Astrocyte (in vitro differentiated cells and primary cell): Measurements from ENCODE around the gene PPP6R2. TPM values are rescaled to one million over a fixed set of nuclear protein-coding genes. Genes with fewer than 3 reads are reported as not detected.

Experiments used
- DNase-seq: peaks from one replicate; pipeline ENCODE4 v3.0.0-alpha.2; 2010; ENCODE audit warnings: low read depth
- FAIRE-seq: peaks from 2 replicates; lab custom pipeline; 2011; peaks lifted over from hg19 to GRCh38; lab: Jason Lieb, UNC
- H2AFZ ChIP-seq: 2 replicates; pipeline ENCODE4 v1.6.0; 2012; ENCODE audit warnings: low read depth, low read length, inconsistent platforms
- H3K27ac ChIP-seq: 2 replicates; pipeline ENCODE4 v1.5.1; 2011; ENCODE audit warnings: low read depth, low read length, inconsistent platforms
- H3K27me3 ChIP-seq: 2 replicates; pipeline ENCODE4 v1.6.0; 2011; ENCODE audit warnings: low read length, inconsistent platforms; ENCODE audit not compliant: insufficient read depth
- H3K36me3 ChIP-seq: 2 replicates; pipeline ENCODE4 v1.5.1; 2011; ENCODE audit warnings: low read length, inconsistent platforms; ENCODE audit not compliant: insufficient read depth
- H3K4me1 ChIP-seq: 2 replicates; pipeline ENCODE4 v1.5.1; 2011; ENCODE audit warnings: low read length, inconsistent platforms; ENCODE audit not compliant: insufficient read depth
- H3K4me2 ChIP-seq: 2 replicates; pipeline ENCODE4 v1.6.0; 2012; ENCODE audit warnings: low read length, inconsistent platforms
- H3K4me3 ChIP-seq: 2 replicates; pipeline ENCODE4 v1.5.1; 2011; ENCODE audit warnings: low read depth, mild to moderate bottlenecking, low read length, inconsistent platforms; ENCODE audit not compliant: insufficient read depth
- H3K79me2 ChIP-seq: 2 replicates; pipeline ENCODE4 v1.6.0; 2012; ENCODE audit warnings: mild to moderate bottlenecking, low read length, inconsistent platforms; ENCODE audit not compliant: insufficient read depth
- H3K9ac ChIP-seq: 2 replicates; pipeline ENCODE4 v1.6.0; 2012; ENCODE audit warnings: mild to moderate bottlenecking, low read length, inconsistent platforms
- H3K9me3 ChIP-seq: 2 replicates; pipeline ENCODE4 v1.5.1; 2012; ENCODE audit warnings: low read depth, mild to moderate bottlenecking, low read length, inconsistent platforms; ENCODE audit not compliant: insufficient read depth
- H4K20me1 ChIP-seq: 2 replicates; pipeline ENCODE4 v1.6.0; 2012; ENCODE audit warnings: low read length, inconsistent platforms; ENCODE audit not compliant: insufficient read depth
- H3K27ac Mint-ChIP-seq: one replicate; pipeline ENCODE4 v1.8.0; 2021; ENCODE audit warnings: mild to moderate bottlenecking, mixed read lengths; ENCODE audit not compliant: unreplicated experiment
- H3K27me3 Mint-ChIP-seq: one replicate; pipeline ENCODE4 v1.8.0; 2021; ENCODE audit warnings: low read depth, mixed read lengths; ENCODE audit not compliant: unreplicated experiment
- H3K36me3 Mint-ChIP-seq: one replicate; pipeline ENCODE4 v1.8.0; 2021; ENCODE audit warnings: low read depth, mixed read lengths; ENCODE audit not compliant: unreplicated experiment
- H3K4me1 Mint-ChIP-seq: one replicate; pipeline ENCODE4 v1.8.0; 2021; ENCODE audit warnings: low read depth, mixed read lengths; ENCODE audit not compliant: unreplicated experiment
- H3K4me3 Mint-ChIP-seq: one replicate; pipeline ENCODE4 v1.8.0; 2021; ENCODE audit warnings: mild to moderate bottlenecking, moderate library complexity, mixed read lengths; ENCODE audit not compliant: unreplicated experiment
- H3K9me3 Mint-ChIP-seq: one replicate; pipeline ENCODE4 v1.8.0; 2021; ENCODE audit warnings: mild to moderate bottlenecking, mixed read lengths; ENCODE audit not compliant: unreplicated experiment
- EZH2 ChIP-seq: IDR thresholded peaks from 2 replicates; pipeline ENCODE4 v1.6.1; 2012; ENCODE audit warnings: mild to moderate bottlenecking, low read length, inconsistent platforms; ENCODE audit not compliant: insufficient read depth
- total RNA-seq: library from RNA; stranded (reverse); gene quantifications from 2 replicates; pipeline ENCODE4 v1.2.1, GENCODE V29; 2021
- TF ChIP-seq, protein P1 (sequence below): IDR thresholded peaks from 2 replicates; pipeline ENCODE4 v1.5.1; 2011; ENCODE audit warnings: low read depth, mild to moderate bottlenecking, inconsistent platforms, low read length, moderate library complexity; ENCODE audit not compliant: insufficient read depth

PPP6R2 gene
- total RNA-seq, 1 donor from 2014 or later = 48.3 TPM

DNA sequence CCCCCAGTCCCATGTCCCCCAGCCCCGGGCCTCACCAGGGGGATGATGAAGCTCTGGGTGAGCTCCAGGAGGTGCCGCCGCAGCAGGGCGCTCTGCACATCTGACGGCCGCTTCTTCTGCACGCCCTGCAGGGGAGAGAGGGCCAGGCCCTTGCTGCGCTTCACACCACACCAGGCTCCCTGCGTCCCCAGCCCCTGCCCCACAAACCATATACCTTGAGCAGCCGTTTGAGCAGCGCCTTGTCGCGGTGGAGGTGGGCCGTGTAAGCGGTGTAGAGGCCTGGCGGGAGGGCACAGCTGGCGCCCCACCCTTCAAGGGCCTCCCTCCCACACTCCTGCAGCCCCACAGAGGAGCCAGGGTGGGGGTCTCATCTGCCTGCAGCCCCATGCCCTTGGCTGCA, 29.5 kb upstream of the PPP6R2 start:
- peaks cover 8% of the 10 kb centered on the region for H3K4me1 Mint-ChIP-seq
- no peak for TF ChIP-seq EZH2
- TF ChIP-seq, protein P1, sequence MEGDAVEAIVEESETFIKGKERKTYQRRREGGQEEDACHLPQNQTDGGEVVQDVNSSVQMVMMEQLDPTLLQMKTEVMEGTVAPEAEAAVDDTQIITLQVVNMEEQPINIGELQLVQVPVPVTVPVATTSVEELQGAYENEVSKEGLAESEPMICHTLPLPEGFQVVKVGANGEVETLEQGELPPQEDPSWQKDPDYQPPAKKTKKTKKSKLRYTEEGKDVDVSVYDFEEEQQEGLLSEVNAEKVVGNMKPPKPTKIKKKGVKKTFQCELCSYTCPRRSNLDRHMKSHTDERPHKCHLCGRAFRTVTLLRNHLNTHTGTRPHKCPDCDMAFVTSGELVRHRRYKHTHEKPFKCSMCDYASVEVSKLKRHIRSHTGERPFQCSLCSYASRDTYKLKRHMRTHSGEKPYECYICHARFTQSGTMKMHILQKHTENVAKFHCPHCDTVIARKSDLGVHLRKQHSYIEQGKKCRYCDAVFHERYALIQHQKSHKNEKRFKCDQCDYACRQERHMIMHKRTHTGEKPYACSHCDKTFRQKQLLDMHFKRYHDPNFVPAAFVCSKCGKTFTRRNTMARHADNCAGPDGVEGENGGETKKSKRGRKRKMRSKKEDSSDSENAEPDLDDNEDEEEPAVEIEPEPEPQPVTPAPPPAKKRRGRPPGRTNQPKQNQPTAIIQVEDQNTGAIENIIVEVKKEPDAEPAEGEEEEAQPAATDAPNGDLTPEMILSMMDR = no peak
- no peak overlapping the region for H3K27ac Mint-ChIP-seq
- no peaks in the 10 kb centered on the region for H3K36me3 ChIP-seq
- no peak overlapping the region for H2AFZ ChIP-seq
- no peak overlapping the region for H3K9ac ChIP-seq
- H3K9me3 Mint-ChIP-seq = peaks cover 2% of the 10 kb centered on the region
- no peak for DNase-seq
- no peak overlapping the region for H3K27ac ChIP-seq
- no peak for FAIRE-seq
- H3K9me3 ChIP-seq = no peaks in the 10 kb centered on the region
- no peaks in the 10 kb centered on the region for H4K20me1 ChIP-seq
- peaks cover 7% of the 10 kb centered on the region for H3K4me1 ChIP-seq
- H3K27me3 Mint-ChIP-seq = peaks cover 10% of the 10 kb centered on the region
- H3K4me2 ChIP-seq = no peak overlapping the region
- H3K79me2 ChIP-seq = no peaks in the 10 kb centered on the region
- H3K27me3 ChIP-seq = no peaks in the 10 kb centered on the region
- peaks cover 2% of the 10 kb centered on the region for H3K36me3 Mint-ChIP-seq
- H3K4me3 Mint-ChIP-seq = no peak overlapping the region
- no peak overlapping the region for H3K4me3 ChIP-seq

DNA sequence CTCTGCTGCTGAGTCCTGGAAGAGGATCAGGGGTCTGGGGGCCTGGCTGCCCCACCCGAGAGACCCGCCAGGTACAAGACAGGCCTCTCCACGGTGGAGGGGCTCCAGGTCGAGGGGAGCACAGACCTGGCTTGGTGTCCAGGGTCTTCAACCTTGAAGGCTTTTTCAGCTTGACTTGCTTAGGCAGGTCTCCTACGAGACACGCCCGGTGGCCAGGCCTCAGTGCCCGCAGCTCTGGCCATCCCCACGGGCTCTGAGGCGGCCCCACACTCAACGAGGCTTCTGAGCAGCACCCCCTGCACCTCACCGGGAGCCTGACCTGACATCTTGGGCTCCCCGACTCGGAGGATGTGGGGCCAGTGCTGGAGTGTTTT, 29.1 kb upstream of the PPP6R2 start:
- no peaks in the 10 kb centered on the region for H3K9me3 ChIP-seq
- H3K27ac Mint-ChIP-seq = no peak overlapping the region
- H3K27me3 Mint-ChIP-seq = peaks cover 11% of the 10 kb centered on the region

More for the DNA sequence above, 29.1 kb upstream of the PPP6R2 start:
- Mint-ChIP-seq H3K36me3 (peaks cover 2% of the 10 kb centered on the region), H3K9me3 (peaks cover 2% of the 10 kb centered on the region), H3K4me3 (no peak overlapping the region), H3K4me1 (peaks cover 5% of the 10 kb centered on the region)
- peaks cover 3% of the 10 kb centered on the region for H3K4me1 ChIP-seq
- DNase-seq = no peak
- no peaks in the 10 kb centered on the region for H3K79me2 ChIP-seq
- H3K27ac ChIP-seq = no peak overlapping the region
- FAIRE-seq = no peak
- H3K4me2 ChIP-seq = no peak overlapping the region
- no peak overlapping the region for H2AFZ ChIP-seq
- no peaks in the 10 kb centered on the region for H3K27me3 ChIP-seq
- TF ChIP-seq, protein P1 = no peak
- TF ChIP-seq EZH2 = no peak
- H3K36me3 ChIP-seq = no peaks in the 10 kb centered on the region
- no peak overlapping the region for H3K4me3 ChIP-seq
- H3K9ac ChIP-seq = no peak overlapping the region
- H4K20me1 ChIP-seq = no peaks in the 10 kb centered on the region
